Measurements from ENCODE around the gene SYCP2. TPM values are rescaled to one million over a fixed set of nuclear protein-coding genes. Genes with fewer than 3 reads are reported as not detected.
A peak's percentile ranks its signal among the peaks of the same experiment; 100 is the strongest.

The SYCP2 gene
- total RNA-seq, 1 donor from 2014 or later: 0.88 TPM

- H3K4me2 ChIP-seq: no peak overlapping the region
These were observed 95.6 kb downstream of the SYCP2 start for GRCh38 chr20:59837623-59838394.

GRCh38 chr20:59836767-59837166 is 96.7 kb downstream of the SYCP2 start:
- Mint-ChIP-seq H3K9me3 (no peaks in the 10 kb centered on the region), H3K27me3 (ENCODE audit: insufficient read depth, low read depth) (peaks cover 11% of the 10 kb centered on the region), H3K27ac (no peak overlapping the region), H3K4me1 (peaks cover 40% of the 10 kb centered on the region), H3K4me3 (peak overlapping the region; percentile 77), H3K36me3 (no peaks in the 10 kb centered on the region)
- Histone ChIP-seq H3K9ac (no peak overlapping the region), H2AFZ (replicated peaks) (no peak overlapping the region), H3K79me2 (ENCODE audit: low read depth) (no peaks in the 10 kb centered on the region), H3K27ac (no peak overlapping the region), H3K27me3 (peaks cover 55% of the 10 kb centered on the region), H3K9me3 (ENCODE audit: low read depth) (no peaks in the 10 kb centered on the region), H3K4me1 (peaks cover 20% of the 10 kb centered on the region), H3F3A (ENCODE audit: low read depth) (no peaks in the 10 kb centered on the region), H3K4me3 (no peak overlapping the region), H3K4me2 (no peak overlapping the region), H3K36me3 (no peaks in the 10 kb centered on the region), H4K20me1 (ENCODE audit: low read depth) (no peaks in the 10 kb centered on the region)
- no peak for DNase-seq (ENCODE audit: low spot score)
- TF ChIP-seq EZH2 (IDR thresholded peaks at IDR 0.05) (no peak), EZH2phosphoT487 (IDR thresholded peaks at IDR 0.05) (no peak), CTCF (IDR thresholded peaks at IDR 0.05) (no peak)

More at GRCh38 chr20:59837623-59838394, 95.6 kb downstream of the SYCP2 start:
- Mint-ChIP-seq H3K36me3 (no peaks in the 10 kb centered on the region), H3K27ac (no peak overlapping the region), H3K27me3 (ENCODE audit: insufficient read depth, low read depth) (peaks cover 11% of the 10 kb centered on the region), H3K4me3 (no peak overlapping the region), H3K9me3 (no peaks in the 10 kb centered on the region), H3K4me1 (peaks cover 36% of the 10 kb centered on the region)
- no peak overlapping the region for H3K4me3 ChIP-seq
- no peaks in the 10 kb centered on the region for H3F3A ChIP-seq (ENCODE audit: low read depth)
- H3K4me1 ChIP-seq: peaks cover 20% of the 10 kb centered on the region
- no peaks in the 10 kb centered on the region for H3K36me3 ChIP-seq
- no peak overlapping the region for H3K27ac ChIP-seq
- no peaks in the 10 kb centered on the region for H4K20me1 ChIP-seq (ENCODE audit: low read depth)
- TF ChIP-seq EZH2 (IDR thresholded peaks at IDR 0.05) (no peak), CTCF (IDR thresholded peaks at IDR 0.05) (no peak), EZH2phosphoT487 (IDR thresholded peaks at IDR 0.05) (no peak)
- no peaks in the 10 kb centered on the region for H3K79me2 ChIP-seq (ENCODE audit: low read depth)
- DNase-seq (ENCODE audit: low spot score): no peak
- no peak overlapping the region for H2AFZ ChIP-seq (replicated peaks)
- peaks cover 66% of the 10 kb centered on the region for H3K27me3 ChIP-seq
- H3K9me3 ChIP-seq (ENCODE audit: low read depth): no peaks in the 10 kb centered on the region
- H3K9ac ChIP-seq: no peak overlapping the region

- no peak for TF ChIP-seq EZH2 (IDR thresholded peaks at IDR 0.05)
- TF ChIP-seq CTCF (IDR thresholded peaks at IDR 0.05): no peak
- TF ChIP-seq EZH2phosphoT487 (IDR thresholded peaks at IDR 0.05): no peak
- no peak overlapping the region for H3K9ac ChIP-seq
- Mint-ChIP-seq H3K9me3 (no peaks in the 10 kb centered on the region), H3K4me1 (peaks cover 42% of the 10 kb centered on the region), H3K27ac (no peak overlapping the region), H3K4me3 (peak overlapping the region; percentile 68), H3K36me3 (no peaks in the 10 kb centered on the region), H3K27me3 (ENCODE audit: insufficient read depth, low read depth) (peaks cover 11% of the 10 kb centered on the region)
- H3K9me3 ChIP-seq (ENCODE audit: low read depth): no peaks in the 10 kb centered on the region
- no peaks in the 10 kb centered on the region for H3F3A ChIP-seq (ENCODE audit: low read depth)
- H3K27me3 ChIP-seq: peaks cover 45% of the 10 kb centered on the region
- no peaks in the 10 kb centered on the region for H3K36me3 ChIP-seq
- H2AFZ ChIP-seq (replicated peaks): peak overlapping the region; percentile 92
- H3K4me2 ChIP-seq: peak overlapping the region; percentile 66
- no peaks in the 10 kb centered on the region for H3K79me2 ChIP-seq (ENCODE audit: low read depth)
- peaks cover 20% of the 10 kb centered on the region for H3K4me1 ChIP-seq
- H3K27ac ChIP-seq: no peak overlapping the region
- DNase-seq (ENCODE audit: low spot score): peak; percentile 86
- peak overlapping the region; percentile 3 for H3K4me3 ChIP-seq
- no peaks in the 10 kb centered on the region for H4K20me1 ChIP-seq (ENCODE audit: low read depth)
These were observed 97.7 kb downstream of the SYCP2 start for GRCh38 chr20:59835448-59836395.

All from neural progenitor cell (in vitro differentiated cells).